ENCODE results near the gene GCC2.

Gene GCC2

DNA sequence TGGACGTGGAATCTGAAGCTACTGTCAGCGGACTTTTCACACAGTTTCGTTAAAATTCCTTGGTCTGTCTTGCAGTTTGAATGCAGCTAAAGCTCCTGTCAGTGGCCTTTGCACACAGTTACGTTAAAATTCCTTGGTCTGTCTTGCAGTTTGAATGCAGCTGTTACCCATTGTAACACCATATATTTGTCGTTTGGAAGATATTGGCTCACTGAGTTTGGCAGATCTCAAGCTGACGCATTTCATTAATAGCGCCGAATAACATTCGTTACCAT, 86.3 kb downstream of the GCC2 start:
- H3K4me2 ChIP-seq (ENCODE audit: low read depth, low read length, poor library complexity, severe bottlenecking) = peak overlapping the region; percentile 85
- H3K27ac ChIP-seq (ENCODE audit: low read depth, low read length) = no peak overlapping the region
- H3F3A ChIP-seq (ENCODE audit: insufficient read depth) = no peaks in the 10 kb centered on the region; the same call in 1 of the 2 replicates
- peaks cover 11% of the 10 kb centered on the region for H4K20me1 ChIP-seq (ENCODE audit: low read depth, low read length)
- no peak overlapping the region for H2AFZ ChIP-seq (ENCODE audit: low read depth, low read length, severe bottlenecking)
- TF ChIP-seq CTCF (IDR thresholded peaks at IDR 0.05; ENCODE audit: insufficient read depth, low read length, poor library complexity, severe bottlenecking) = no peak
- no peak for TF ChIP-seq EZH2phosphoT487 (conservative IDR thresholded peaks at IDR 0.05; ENCODE audit: low read length)
- H3K9me3 ChIP-seq (ENCODE audit: insufficient read depth, low read length) = no peaks in the 10 kb centered on the region
- H3K9me2 ChIP-seq (replicated peaks; ENCODE audit: insufficient read depth, low read length) = no peaks in the 10 kb centered on the region
- no peaks in the 10 kb centered on the region for H3K27me3 ChIP-seq (ENCODE audit: low read length)
- no peaks in the 10 kb centered on the region for H3K36me3 ChIP-seq (ENCODE audit: low read length)
- peak overlapping the region; percentile 82 for H3K4me3 ChIP-seq (ENCODE audit: insufficient read depth, low read length, poor library complexity, severe bottlenecking)
- H3K9ac ChIP-seq (ENCODE audit: low read length) = peak overlapping the region; percentile 78
- H3K79me2 ChIP-seq (ENCODE audit: insufficient read depth, low read length) = peaks cover 39% of the 10 kb centered on the region

GRCh38 chr2:108536133-108536780, 87.3 kb downstream of the GCC2 start:
- H3F3A ChIP-seq (ENCODE audit: insufficient read depth) = no peaks in the 10 kb centered on the region; the same call in 1 of the 2 replicates
- H3K27me3 ChIP-seq (ENCODE audit: low read length) = no peaks in the 10 kb centered on the region
- H3K9me2 ChIP-seq (replicated peaks; ENCODE audit: insufficient read depth, low read length) = no peaks in the 10 kb centered on the region
- H3K79me2 ChIP-seq (ENCODE audit: insufficient read depth, low read length) = peaks cover 39% of the 10 kb centered on the region
- H4K20me1 ChIP-seq (ENCODE audit: low read depth, low read length) = peaks cover 11% of the 10 kb centered on the region
- no peaks in the 10 kb centered on the region for H3K36me3 ChIP-seq (ENCODE audit: low read length)
- H3K4me2 ChIP-seq (ENCODE audit: low read depth, low read length, poor library complexity, severe bottlenecking) = peak overlapping the region; percentile 85
- TF ChIP-seq CTCF (IDR thresholded peaks at IDR 0.05; ENCODE audit: insufficient read depth, low read length, poor library complexity, severe bottlenecking) (no peak), EZH2phosphoT487 (conservative IDR thresholded peaks at IDR 0.05; ENCODE audit: low read length) (no peak)
- H2AFZ ChIP-seq (ENCODE audit: low read depth, low read length, severe bottlenecking) = no peak overlapping the region
- H3K27ac ChIP-seq (ENCODE audit: low read depth, low read length) = no peak overlapping the region
- no peak overlapping the region for H3K4me3 ChIP-seq (ENCODE audit: insufficient read depth, low read length, poor library complexity, severe bottlenecking)
- H3K9me3 ChIP-seq (ENCODE audit: insufficient read depth, low read length) = no peaks in the 10 kb centered on the region
- H3K9ac ChIP-seq (ENCODE audit: low read length) = no peak overlapping the region

GRCh38 chr2:108536911-108537310, 87.9 kb downstream of the GCC2 start:
- H3K4me2 ChIP-seq (ENCODE audit: low read depth, low read length, poor library complexity, severe bottlenecking) = no peak overlapping the region
- peaks cover 39% of the 10 kb centered on the region for H3K79me2 ChIP-seq (ENCODE audit: insufficient read depth, low read length)
- no peaks in the 10 kb centered on the region for H3K9me2 ChIP-seq (replicated peaks; ENCODE audit: insufficient read depth, low read length)
- no peaks in the 10 kb centered on the region for H3K36me3 ChIP-seq (ENCODE audit: low read length)
- no peak overlapping the region for H3K4me3 ChIP-seq (ENCODE audit: insufficient read depth, low read length, poor library complexity, severe bottlenecking)
- peaks cover 11% of the 10 kb centered on the region for H4K20me1 ChIP-seq (ENCODE audit: low read depth, low read length)
- H3K9me3 ChIP-seq (ENCODE audit: insufficient read depth, low read length) = no peaks in the 10 kb centered on the region
- H3F3A ChIP-seq (ENCODE audit: insufficient read depth) = no peaks in the 10 kb centered on the region; the same call in 1 of the 2 replicates
- H2AFZ ChIP-seq (ENCODE audit: low read depth, low read length, severe bottlenecking) = no peak overlapping the region
- no peak overlapping the region for H3K27ac ChIP-seq (ENCODE audit: low read depth, low read length)
- no peak overlapping the region for H3K9ac ChIP-seq (ENCODE audit: low read length)
- no peaks in the 10 kb centered on the region for H3K27me3 ChIP-seq (ENCODE audit: low read length)
- no peak for TF ChIP-seq EZH2phosphoT487 (conservative IDR thresholded peaks at IDR 0.05; ENCODE audit: low read length)
- TF ChIP-seq CTCF (IDR thresholded peaks at IDR 0.05; ENCODE audit: insufficient read depth, low read length, poor library complexity, severe bottlenecking) = no peak

Data from SU-DHL-6 (cell line).